ENCODE measurements around the gene ACTR1B.
"Not testable (repeated sequence)": the region's sequence is repeated elsewhere in the genome, so short reads cannot be mapped to it uniquely, and the experiment has no call there.

The ACTR1B gene

DNA sequence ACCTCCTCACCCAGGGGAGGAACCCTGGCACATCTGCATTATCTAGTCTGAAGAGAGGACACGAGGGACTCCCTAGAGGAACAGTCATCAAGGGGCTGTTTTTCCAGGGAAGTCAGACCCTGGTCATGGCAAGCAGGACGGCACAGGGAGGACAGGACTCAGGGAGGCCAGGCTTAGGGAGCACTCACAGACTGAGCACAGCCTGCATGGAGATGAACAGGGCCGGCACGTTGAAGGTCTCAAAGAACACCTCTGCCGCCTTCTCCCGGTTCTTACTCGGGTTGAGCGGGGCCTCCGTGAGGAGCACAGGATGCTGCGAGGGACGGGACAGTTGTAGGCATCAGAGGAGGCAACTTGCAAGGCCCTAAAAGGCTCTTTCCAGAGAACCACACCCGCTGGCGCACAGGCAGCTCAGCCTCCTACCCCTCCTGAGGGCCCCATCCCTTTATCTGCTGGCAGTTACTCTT lies 5.1 kb downstream of the ACTR1B start:
- DNase-seq: no peak

DNA sequence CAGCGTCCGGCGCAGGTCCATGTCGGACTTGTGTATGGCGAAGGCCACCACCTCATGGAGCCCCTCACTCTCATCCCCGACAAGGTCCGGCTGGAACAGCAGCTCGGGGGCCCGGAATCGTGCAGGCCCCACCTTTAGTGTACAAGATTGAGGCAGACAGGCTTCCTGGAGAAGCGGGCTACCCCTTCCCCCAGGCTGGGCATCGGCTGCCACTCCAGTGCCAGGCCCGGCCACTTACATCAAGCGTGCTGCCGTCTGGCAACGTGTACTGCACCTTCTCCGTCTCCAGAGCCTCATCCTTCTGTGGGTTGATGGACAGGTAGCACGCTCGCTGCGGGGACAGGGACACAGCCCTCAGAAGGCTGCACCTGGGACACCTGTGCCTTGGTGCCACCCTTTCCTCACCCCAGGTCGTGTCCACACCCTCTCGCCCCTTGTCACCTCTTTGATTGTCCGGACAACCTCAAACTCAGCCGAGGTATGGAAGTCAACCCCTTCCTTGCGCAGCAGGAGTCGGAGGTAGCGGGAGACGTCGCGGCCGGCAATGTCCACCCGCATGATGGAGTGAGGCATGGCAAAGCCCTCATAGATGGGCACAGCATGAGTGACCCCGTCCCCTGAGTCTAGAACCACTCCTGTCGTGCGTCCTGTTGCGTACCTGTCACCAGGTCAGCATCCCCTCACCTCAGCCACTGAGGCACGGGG lies 5.7 kb downstream of the ACTR1B start:
- no peak for DNase-seq

GRCh38 chr2:97656905-97657587 lies 6.8 kb downstream of the ACTR1B start:
- no peak for DNase-seq

GRCh38 chr2:97656129-97656755 lies 7.6 kb downstream of the ACTR1B start:
- DNase-seq: no peak

DNA sequence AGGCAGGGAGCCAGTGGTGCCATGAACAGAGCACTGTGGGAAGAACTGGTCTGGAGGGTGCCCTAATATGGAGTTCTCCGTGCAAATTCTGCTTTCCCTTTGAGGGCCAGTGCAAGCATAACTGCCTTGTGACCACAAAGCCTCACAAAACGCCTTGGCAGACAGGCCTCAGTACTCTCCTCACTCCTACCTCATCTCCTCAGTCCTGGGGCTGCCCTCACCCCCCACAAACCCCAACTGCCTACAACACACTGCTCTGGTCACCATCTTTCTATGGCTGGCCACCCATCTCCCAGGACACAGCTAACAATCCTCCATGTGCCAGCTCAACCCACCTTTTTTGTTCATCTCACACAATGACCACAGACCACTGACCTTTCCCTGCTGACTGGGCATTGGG lies 9.1 kb downstream of the ACTR1B start:
- no peak for DNase-seq

DNA sequence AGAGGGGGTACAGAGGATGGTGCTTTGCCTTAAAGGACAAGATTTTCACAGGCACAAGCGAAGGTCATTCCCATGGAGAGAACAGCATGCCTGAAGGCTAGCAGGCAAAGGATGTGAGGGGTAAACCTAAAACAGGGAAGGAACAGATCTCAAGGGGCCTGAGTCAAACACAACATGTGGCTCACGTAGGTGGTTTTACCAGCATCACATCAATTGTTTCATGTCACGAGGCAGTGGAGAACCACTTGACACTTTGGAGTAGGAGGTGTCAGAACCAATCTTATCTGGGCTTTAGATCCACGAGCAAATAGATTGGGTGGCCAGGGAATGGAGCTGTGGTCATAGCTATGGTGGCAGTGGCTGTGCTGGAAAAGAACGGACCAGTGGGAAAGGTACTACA lies 9.5 kb downstream of the ACTR1B start:
- no peak for DNase-seq

DNA sequence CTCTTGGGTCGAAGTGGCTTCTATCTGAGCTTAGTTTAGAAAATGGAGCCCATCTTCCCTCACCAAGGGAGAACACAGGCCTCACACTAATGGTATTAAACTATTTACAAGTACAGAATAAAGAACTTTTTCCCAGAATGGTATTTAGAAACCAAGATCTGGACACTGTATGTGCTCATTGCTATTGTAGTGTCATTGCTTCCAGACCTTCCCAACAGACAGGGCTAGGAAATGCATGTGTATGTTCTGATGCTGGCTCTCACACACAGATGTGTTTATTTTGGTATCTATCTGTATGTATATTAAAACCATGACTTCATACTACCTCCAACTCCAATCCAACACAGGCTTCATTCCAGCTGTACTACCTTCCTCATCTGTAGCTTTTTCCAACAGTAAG lies 10.0 kb downstream of the ACTR1B start:
- DNase-seq: no peak

DNA sequence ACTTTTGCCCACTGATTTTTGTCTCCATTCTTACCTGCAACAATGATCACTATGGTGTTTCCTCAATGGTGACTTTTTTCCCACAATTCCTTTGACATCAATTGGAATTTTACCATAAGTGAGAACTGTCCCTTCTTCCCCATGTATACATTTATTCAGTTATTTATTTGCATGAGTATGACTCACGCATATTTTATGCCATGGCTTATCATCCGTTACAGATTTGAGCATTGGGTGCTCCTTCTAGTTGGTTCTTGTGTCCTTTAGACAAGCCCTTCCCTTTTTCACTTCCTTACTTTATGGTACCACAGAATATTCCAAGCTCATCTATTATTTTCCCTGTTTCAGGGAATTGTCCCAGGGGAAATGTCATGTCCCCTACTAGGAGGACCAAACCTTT lies 10.4 kb downstream of the ACTR1B start:
- DNase-seq: no peak

DNA sequence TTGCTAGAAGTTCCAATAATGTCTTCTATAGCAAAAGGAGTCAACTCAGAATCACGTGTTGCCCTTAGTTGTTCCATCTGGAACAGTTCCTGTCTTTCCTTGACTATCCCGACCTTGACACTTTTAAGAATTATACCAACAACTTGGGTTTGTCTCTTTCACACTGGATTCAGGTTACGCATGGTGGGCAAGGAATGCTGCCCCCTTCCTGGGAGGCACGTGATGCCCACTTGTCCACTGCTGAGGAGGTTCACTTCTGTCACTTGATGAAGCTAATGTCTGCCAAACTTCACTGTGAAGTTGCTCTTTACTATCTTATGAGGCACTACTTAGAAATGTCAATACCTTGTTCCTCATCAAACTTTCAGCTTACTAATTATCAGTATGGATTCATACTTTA lies 12.7 kb downstream of the ACTR1B start:
- no peak for DNase-seq

DNA sequence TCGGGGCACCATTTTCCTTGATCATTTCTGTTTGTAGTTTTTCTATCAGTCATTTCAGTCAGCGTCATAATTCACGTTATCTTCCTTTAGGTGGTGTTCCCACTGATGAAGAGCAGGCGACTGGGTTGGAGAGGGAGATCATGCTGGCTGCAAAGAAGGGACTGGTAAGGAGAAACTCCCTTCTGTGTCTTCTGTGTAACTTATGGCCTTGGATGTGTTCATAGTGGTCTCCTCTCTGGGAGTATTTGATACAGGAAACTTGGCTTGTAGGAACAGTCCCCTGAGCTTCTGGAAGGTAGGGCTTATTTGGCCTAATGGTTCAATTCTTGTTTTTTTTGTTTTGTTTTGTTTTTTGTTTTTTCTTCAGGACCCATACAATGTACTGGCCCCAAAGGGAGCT lies 16.9 kb downstream of the ACTR1B start:
- DNase-seq: no peak

GRCh38 chr2:97645695-97646629 lies 17.9 kb downstream of the ACTR1B start, which contains the start of gene COX5B:
COX5B (plus strand) TSS chr2:97646062; CDS start chr2:97646087, 25 bp downstream.
- DNase-seq: peak; percentile 99

DNA sequence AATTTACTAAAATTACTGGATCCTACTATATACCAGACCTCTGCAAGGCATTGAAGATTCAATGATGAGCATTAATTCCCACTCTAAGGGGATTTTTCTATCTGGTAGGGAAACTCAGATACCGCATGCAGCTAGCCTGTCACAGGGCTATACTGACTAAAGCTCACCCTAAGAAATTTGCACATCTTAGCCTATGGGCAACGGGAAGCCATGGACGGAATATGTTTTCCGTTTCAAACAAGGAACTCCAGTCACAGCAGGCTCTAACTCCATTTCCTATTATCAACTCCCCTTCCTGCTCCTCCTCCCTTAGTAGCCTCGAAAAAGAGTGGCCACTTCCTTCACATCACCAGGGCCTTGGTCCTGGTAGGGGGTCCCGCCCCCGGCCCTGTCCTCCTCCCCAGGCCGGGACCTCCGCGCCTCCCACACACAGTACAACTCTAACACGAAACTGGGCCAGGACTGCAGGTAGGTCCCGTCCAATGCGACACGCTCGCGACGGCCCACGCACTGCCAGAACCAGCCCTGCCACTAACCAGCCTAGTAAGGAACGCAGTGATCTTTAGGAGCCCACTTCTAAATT lies 18.6 kb downstream of the ACTR1B start:
- DNase-seq: peak in 1 of 2 experiments; percentile 15

DNA sequence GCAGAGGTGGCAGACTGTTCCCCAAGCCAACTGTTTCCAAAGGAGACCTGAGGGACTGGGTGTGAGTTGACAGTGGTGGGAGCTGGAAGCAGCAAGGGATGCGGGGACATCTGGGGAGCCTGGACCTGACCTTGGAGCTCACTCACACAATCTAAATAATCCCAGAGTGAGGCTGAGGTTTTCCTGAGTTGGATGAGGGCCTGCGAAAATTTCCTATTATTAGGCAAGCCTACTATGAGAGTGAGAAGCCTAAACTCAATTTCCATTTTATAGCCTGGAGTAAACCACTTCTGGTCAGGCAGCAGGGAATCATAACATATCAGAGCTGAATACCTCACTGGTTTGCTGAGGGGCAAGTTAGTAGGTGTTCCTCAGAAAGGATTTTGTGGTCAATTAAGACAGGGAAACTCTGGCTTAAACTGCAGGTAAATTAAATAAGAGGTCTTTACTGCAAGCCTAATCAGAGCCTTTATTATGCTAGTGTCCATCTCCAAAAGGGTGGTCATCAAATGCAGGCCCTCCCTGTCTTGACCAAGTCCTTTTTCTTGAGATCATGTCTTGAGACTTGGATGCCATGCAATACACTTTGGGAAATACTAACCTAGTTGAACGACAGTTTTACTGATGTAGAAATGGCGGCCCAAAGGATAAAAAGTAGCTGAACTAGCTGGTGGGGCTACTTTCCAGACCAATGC lies 19.7 kb downstream of the ACTR1B start:
- no peak for DNase-seq

GRCh38 chr2:97626049-97626430 lies 37.8 kb downstream of the ACTR1B start:
- not testable (repeated sequence) for DNase-seq

DNA sequence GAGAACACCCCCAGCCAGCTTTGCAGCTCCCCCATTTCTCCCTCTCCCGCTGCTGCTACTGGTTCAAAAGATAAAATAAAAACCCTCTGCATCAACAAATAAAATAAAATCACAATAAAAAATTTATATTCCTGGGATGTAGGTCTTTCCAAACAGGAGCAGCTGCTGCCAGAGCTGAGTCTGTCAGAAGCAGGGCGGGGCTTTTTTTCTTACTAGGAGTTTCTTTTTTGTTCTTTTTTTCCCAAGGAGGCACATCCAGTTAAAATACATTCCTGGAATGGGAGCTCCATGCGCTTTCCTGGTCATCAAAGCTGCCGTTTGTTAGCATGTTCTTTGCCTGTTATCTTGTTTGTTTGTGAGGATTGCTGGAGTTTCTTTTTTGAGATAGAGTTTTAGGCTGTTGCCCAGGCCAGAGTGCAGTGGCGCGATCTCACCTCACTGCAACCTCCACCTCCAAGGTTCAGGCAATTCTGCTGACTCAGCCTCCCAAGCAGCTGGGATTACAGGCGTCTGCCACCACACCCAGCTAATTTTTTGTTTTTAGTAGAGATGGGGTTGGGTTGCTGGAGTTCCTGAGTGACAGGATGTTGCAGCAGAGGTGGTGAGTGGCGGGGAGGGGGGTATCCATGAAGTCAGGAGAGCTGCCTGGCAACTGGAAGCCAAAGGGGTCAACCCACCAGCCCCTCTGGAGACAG lies 38.3 kb downstream of the ACTR1B start:
- not testable (repeated sequence) for DNase-seq

DNA sequence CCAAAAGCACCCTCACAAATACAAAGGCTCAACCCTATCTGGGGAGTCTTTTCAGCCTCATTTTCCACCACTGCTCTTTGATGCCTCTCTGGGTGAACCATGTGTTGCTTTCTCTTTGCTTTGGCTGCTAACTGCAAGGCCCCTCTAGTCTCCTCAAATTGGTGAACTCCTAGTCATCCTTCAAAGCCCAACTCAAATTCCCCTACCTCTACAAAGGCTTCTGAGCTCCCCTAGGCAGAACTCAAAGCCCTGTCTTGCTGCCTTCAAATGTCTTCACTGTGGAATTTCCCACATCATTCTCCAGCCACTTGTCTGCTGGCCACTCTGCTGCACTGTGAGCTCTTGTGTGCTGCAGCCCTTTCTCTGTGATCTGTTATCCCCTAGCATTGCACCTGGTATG lies 40.9 kb downstream of the ACTR1B start:
- DNase-seq: not testable (repeated sequence)

GRCh38 chr2:97620492-97620891 lies 43.4 kb downstream of the ACTR1B start:
- DNase-seq: not testable (repeated sequence)

DNA sequence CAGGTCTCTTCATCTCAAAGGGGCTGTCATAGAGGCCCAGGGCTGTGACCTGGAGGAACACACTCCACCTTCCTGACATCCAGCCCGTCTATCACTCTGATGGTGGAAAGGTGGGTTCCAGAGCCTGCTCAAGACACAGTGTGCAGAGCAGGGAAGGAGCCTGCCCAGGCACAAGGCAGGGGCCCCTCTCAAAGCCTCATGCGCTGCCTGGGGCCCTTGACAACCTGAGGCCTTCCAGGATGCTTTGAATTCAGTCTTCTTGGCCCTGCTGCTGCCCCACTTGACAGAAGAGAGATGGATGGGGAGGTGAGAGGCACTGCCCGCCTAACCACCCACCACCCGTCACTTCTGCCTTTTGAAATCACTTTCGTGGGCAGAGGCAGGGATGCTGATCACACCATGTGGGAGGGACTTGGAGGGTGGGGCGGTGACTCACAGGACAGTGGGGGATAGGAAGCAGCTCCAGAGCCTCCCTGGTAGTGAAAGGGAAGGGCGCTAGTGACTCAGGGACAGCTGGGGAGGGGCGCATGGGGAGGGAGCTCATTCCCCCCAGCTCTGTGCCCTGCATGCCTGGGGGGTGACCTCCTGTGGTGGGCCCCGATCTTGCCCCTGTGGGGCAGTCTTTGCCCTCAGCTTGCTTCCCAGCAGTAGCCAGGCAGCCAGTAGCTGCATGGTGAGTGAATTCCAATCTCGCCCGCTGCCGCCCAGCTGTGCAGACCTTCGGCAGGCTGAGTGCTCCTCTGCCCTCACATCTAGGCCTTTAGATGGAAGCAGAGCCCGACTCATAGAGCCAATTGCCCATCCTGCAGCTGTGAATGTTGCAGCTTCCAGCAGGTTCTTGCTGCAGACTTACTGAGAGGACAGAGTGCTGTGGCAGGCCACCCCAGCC lies 44.7 kb downstream of the ACTR1B start:
- DNase-seq: peak in 1 of 2 experiments; percentile 19

DNA sequence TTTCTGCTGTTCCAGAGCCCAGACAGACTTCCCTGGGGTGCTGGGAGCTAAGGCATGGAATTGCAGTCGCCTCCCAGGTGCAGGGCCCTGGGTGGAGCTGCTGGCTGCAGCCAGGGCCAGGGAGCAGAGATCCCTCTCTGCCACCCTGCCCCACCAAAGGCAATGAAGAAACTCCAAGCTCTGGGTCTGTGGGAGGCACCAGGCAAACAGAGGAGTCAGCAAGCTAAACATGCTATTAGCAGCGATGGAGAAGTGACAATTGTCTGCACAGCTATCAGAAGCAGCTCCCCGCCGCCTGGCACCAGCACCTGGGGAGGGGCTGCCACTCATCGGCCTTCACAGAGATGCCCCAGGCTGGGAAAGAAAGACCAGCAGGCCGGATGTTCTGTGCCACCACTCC lies 45.9 kb downstream of the ACTR1B start:
- no peak for DNase-seq

GRCh38 chr2:97615746-97616145 lies 48.1 kb downstream of the ACTR1B start:
- not testable (repeated sequence) for DNase-seq
